Skeletal muscle satellite cell (primary cell): ENCODE measurements around the gene CERS6.

Source experiments
- H3K27me3 ChIP-seq: 2 replicates; pipeline ENCODE4 v1.7.0; 2013; ENCODE audit warnings: low read length; ENCODE audit not compliant: control insufficient read depth, insufficient read depth
- H3K36me3 ChIP-seq: 2 replicates; pipeline ENCODE4 v1.7.0; 2013; ENCODE audit warnings: mild to moderate bottlenecking, control low read depth, low read length; ENCODE audit not compliant: insufficient read depth
- H3K4me1 ChIP-seq: 2 replicates; pipeline ENCODE4 v1.7.0; 2013; ENCODE audit warnings: low read length; ENCODE audit not compliant: control insufficient read depth, insufficient read depth
- H3K4me2 ChIP-seq: 2 replicates; pipeline ENCODE4 v1.7.0; 2013; ENCODE audit warnings: mild to moderate bottlenecking, low read length
- H3K4me3 ChIP-seq: 2 replicates; pipeline ENCODE4 v1.7.0; 2013; ENCODE audit warnings: low read length
- H3K9ac ChIP-seq: 2 replicates; pipeline ENCODE4 v1.7.0; 2013; ENCODE audit warnings: mild to moderate bottlenecking, low read depth, low read length, moderate library complexity
- H3K9me3 ChIP-seq: replicated peaks from 2 replicates; pipeline ENCODE4 v1.7.0; 2013; ENCODE audit warnings: mild to moderate bottlenecking, control low read depth, low read length

The CERS6 gene

GRCh38 chr2:168796090-168796577 is 340.1 kb downstream of the CERS6 start:
- Histone ChIP-seq H3K27me3 (no peaks in the 10 kb centered on the region), H3K4me2 (no peak overlapping the region), H3K9ac (no peak overlapping the region), H3K4me3 (no peak overlapping the region), H3K9me3 (no peaks in the 10 kb centered on the region), H3K36me3 (no peaks in the 10 kb centered on the region), H3K4me1 (no peaks in the 10 kb centered on the region)

DNA sequence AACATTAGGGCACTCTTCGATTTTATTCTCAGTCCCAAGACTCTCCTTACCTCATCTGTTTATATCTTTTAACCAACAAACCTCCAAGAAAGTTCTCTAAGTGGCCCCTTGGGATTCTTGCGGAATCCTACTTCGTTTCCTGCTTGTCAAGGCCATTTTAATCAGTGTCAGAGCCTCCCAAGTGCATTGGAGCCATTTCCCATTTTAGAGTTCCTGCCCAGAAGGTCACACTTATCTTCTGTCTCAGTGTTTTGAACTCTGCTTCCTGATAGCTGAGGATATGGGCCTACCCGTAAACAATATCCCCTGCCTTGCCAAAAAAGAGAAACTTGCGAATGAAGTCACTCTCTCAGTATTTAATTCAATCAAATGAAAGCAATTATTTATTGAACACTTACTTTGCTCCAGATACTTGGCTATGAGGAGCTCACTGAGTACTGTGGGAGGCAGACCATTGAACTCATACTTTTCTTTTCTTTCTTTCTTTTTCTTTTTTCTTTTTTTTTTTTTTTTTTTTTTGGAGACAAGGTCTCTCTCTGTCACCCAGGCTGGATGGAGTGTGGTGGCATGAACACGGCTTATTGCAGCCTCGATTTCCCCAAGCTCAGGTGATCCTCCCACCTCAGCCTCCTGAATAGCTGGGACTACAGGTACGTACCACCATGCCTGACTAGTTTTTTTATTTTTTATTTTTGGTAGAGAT is 340.7 kb downstream of the CERS6 start:
- Histone ChIP-seq H3K9me3 (no peaks in the 10 kb centered on the region), H3K9ac (no peak overlapping the region), H3K4me2 (no peak overlapping the region), H3K36me3 (no peaks in the 10 kb centered on the region), H3K27me3 (no peaks in the 10 kb centered on the region), H3K4me1 (no peaks in the 10 kb centered on the region), H3K4me3 (no peak overlapping the region)

DNA sequence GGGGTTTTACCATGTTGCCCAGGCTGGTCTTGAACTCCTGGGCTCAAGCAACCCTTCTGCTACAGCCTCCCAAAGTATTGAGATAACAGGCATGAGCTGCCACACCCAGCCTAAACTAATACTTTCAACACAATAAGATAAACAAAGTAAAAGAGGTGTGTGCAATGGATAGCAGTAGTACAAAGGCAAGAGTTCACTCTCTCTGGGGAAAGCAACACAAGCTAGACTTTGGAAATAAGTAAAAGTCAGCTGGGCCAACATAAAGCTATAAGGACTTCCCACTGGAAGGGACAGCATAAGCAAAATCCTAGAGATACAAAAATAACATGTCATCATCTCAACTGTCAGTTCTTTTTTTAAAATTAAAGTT is 341.2 kb downstream of the CERS6 start:
- H3K4me1 ChIP-seq: no peaks in the 10 kb centered on the region
- no peak overlapping the region for H3K9ac ChIP-seq
- no peak overlapping the region for H3K4me2 ChIP-seq

DNA sequence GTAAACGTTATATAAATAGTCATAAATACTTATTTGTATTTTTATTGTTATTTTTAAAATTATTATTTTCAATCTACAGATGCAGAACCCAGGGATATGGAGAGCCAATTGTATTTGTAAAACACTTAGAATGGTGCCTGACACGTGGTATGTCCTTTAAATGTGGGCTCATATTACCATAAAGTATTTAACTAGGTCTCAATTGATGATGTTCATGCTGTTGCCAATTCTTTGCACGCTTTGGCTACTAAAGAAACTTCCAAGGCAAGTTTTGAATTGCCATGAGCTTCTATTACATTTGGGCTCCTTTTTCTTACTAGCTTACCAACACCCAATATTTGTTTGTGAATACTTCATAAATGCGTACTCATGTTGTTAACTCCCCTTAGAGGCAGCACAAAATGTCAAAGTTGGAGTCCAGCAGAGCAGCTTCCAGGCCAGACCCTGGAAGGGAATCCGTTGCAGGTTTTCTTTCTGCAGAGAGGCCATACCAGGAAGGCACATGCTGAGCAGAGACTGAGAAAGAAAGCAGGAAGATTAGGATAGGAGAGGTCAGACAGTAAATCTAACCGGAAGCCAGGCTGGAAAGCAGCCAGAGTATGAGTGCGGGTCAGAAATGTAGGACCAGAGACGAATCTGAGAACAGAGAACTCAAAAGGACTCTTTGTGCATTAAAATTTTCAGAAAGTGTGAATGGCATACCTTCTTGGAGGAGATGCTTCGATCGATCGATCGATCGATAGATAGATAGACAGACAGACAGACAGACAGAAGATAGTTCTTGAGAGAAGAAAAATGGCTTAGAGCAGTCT is 342.2 kb downstream of the CERS6 start:
- no peaks in the 10 kb centered on the region for H3K27me3 ChIP-seq
- no peak overlapping the region for H3K4me2 ChIP-seq
- H3K9ac ChIP-seq: no peak overlapping the region
- no peaks in the 10 kb centered on the region for H3K4me1 ChIP-seq
- H3K36me3 ChIP-seq: no peaks in the 10 kb centered on the region
- H3K4me3 ChIP-seq: no peak overlapping the region
- H3K9me3 ChIP-seq: no peaks in the 10 kb centered on the region

More for the DNA sequence above, 341.2 kb downstream of the CERS6 start:
- no peaks in the 10 kb centered on the region for H3K27me3 ChIP-seq
- H3K4me3 ChIP-seq: no peak overlapping the region
- no peaks in the 10 kb centered on the region for H3K36me3 ChIP-seq
- H3K9me3 ChIP-seq: no peaks in the 10 kb centered on the region

DNA sequence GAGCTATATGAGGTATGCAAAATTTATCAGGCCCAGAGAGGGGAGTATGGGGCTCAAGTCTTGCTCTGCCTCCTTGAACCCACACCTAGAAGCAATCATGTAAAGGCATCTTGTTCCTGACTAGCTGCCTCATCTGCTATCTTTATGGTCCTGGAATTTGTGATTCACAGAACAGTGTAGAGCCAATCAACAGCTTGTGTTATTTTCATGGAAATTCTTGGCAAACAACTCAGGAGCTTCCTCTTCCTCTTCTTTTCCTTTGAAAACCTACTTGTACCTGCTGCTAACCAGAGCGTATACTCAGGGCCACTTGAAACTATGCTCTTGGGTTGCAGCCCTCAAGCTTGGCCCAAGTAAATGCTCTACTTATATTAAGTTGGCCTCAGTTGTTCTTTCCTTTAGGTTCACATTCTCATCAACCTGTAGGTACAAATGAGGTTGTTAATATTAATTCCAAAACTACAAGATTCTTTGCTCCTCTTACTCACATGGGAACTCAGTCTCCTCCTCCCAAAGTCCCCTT is 342.9 kb downstream of the CERS6 start:
- H3K36me3 ChIP-seq: no peaks in the 10 kb centered on the region
- no peak overlapping the region for H3K4me3 ChIP-seq
- no peaks in the 10 kb centered on the region for H3K9me3 ChIP-seq
- no peaks in the 10 kb centered on the region for H3K4me1 ChIP-seq
- no peak overlapping the region for H3K4me2 ChIP-seq
- no peaks in the 10 kb centered on the region for H3K27me3 ChIP-seq
- no peak overlapping the region for H3K9ac ChIP-seq

DNA sequence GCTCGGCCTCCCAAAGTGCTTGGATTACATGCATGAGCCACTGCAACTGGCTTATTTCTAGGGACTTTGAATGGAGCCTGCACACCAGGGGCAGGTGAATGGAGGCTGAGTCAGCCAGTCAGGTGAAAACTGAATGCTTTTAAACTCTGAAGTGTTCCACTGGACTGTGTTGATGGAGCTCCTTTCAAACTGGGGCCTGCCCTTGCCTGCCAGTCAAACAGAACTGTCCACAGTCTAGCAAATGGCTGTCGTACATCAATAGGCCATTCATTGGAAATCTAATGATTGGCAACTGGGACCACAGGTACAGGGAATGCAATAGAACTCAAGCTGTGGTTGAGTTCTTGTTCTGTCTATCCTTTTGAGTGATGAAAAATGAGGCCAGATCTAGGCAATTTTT is 345.4 kb downstream of the CERS6 start:
- no peak overlapping the region for H3K9ac ChIP-seq
- no peaks in the 10 kb centered on the region for H3K36me3 ChIP-seq
- H3K4me3 ChIP-seq: no peak overlapping the region
- H3K4me2 ChIP-seq: no peak overlapping the region
- H3K9me3 ChIP-seq: no peaks in the 10 kb centered on the region
- no peaks in the 10 kb centered on the region for H3K4me1 ChIP-seq
- no peaks in the 10 kb centered on the region for H3K27me3 ChIP-seq

DNA sequence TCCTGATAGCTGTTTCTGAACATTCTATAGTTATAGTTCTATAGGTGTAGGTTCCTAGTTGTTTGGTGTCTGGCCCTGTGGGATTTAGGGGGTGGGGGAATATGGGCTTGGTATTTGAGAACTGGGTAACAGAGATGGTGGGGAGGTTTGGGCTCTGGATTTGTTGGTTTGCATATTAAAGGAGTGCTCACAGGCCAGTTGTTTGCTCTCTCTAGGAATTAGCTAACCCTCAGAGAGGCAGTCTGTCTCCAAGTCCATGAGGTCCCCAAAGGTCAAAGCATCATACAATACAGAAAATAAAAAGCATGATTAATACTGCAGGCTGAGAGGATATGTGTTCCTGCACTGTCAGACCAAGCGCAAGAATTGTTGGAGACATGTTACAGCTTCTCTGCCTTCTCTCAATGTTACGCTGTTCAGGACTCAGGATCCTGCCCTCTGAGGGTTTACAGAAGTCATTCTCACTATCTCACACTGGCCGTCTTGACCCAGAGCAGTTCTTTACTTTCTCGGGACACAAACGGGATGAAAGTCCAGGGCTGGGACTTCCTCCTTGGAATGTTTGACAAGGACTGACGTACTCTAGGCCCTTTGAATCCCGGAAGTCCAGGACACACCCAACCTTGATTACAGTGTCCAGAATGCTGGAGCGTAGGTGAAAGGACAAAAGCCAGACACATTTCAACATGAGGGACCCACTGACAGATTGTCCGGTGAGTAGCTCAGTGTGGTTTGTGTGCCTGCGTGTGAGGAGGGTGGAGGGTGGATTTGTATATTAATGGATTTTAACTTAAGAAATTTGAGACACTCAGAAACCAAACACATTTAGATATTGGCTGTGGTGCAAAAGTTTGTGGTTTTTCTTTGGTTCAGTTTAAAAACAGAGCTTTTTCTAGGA is 346.1 kb downstream of the CERS6 start, which contains the start of gene NOSTRIN:
NOSTRIN (plus strand) TSS at position 677 of the 898 bp plus-strand sequence; CDS start at position 687, 10 bp downstream.
- no peak within 1 kb of the TSS for H3K9ac ChIP-seq
- H3K27me3 ChIP-seq: no peaks in the 10 kb centered on the region
- no peaks in the 10 kb centered on the region for H3K36me3 ChIP-seq
- H3K4me3 ChIP-seq: no peak within 1 kb of the TSS
- H3K9me3 ChIP-seq: no peaks in the 10 kb centered on the region
- no peaks in the 10 kb centered on the region for H3K4me1 ChIP-seq
- no peak within 1 kb of the TSS for H3K4me2 ChIP-seq

DNA sequence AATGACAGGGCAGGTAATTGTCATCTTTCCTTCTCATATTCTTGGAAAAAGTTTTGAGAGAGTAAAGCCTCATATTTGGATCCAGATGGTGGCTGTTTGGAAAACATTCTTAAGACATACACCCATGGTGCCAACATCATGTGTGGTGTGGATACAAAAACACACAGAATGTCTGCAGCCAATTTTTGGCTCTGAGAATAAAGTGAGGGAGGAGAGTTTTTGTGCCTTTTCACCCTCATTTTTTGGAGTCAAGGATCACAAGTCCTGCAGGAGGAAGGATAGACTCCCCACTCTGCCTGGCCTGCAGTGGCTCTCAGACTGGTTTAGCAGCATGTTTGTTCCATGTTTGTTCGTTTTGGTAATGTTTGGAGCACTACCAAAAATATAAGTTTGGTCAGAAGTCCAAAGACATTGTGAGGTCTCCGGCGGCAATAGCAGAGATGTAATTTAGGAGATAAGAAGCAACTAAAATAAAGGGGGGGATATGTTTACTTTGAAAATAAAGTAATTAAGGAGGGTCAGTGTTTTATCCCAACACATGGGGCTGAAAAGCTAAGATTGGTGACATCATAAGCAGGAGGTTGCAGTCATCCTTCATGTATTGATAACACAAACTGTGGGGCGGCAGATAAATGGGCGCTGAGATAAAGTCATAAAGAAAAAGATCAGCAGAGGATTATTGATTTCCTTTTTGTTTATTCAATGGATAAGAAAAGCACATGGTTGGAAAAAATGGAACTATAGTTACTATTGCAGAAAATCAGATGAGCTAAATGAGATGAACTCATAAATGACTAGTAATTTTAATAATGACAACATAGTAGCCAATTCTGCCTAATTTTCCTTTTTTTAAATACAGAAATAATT is 347.0 kb downstream of the CERS6 start:
- Histone ChIP-seq H3K27me3 (no peaks in the 10 kb centered on the region), H3K36me3 (no peaks in the 10 kb centered on the region), H3K4me3 (no peak overlapping the region), H3K9me3 (no peaks in the 10 kb centered on the region), H3K4me1 (no peaks in the 10 kb centered on the region), H3K9ac (no peak overlapping the region), H3K4me2 (no peak overlapping the region)

GRCh38 chr2:168804214-168804613 is 348.1 kb downstream of the CERS6 start:
- H3K36me3 ChIP-seq: no peaks in the 10 kb centered on the region
- H3K9ac ChIP-seq: no peak overlapping the region
- H3K4me3 ChIP-seq: no peak overlapping the region
- no peak overlapping the region for H3K4me2 ChIP-seq
- no peaks in the 10 kb centered on the region for H3K4me1 ChIP-seq
- H3K9me3 ChIP-seq: no peaks in the 10 kb centered on the region
- H3K27me3 ChIP-seq: no peaks in the 10 kb centered on the region

DNA sequence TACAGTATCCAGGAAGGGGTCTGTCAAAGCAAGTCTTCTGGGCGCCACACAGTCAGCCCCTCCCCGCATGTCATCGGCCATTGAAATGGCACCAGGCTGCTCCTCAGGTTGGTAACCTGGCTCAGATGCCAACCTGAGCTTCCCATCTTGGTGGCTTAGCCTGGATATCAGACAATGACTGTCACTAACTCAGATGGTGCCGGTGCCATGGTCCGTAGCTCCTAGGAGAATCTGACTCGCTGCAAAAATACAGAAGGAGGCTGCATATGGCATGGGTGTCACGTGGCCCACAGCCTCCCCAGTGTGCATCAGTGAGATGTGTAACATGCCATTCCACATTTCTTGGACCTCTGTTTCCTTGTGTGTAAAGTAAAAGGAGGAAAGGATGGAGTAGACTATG is 349.5 kb downstream of the CERS6 start:
- Histone ChIP-seq H3K9me3 (no peaks in the 10 kb centered on the region), H3K4me2 (no peak overlapping the region), H3K27me3 (no peaks in the 10 kb centered on the region), H3K9ac (no peak overlapping the region), H3K36me3 (no peaks in the 10 kb centered on the region), H3K4me1 (no peaks in the 10 kb centered on the region), H3K4me3 (no peak overlapping the region)
